Stimulated activated CD8-positive, alpha-beta memory T cell treated with anti-CD3 and anti-CD28 coated beads, Interleukin-15, amount 100 ng/mL, for 4 hours (primary cell): ENCODE data around the gene ERCC1.
A peak's percentile ranks its signal among the peaks of the same experiment; 100 is the strongest.

ENCODE experiments used
- DNase-seq, 2 donors: peaks; one replicate each; pipeline ENCODE4 v3.0.0-alpha.2; 2020; ENCODE audit warnings: low read depth in 2 of 2

Gene ERCC1

GRCh38 chr19:45423589-45424190 is at the start of gene ERCC1:
ERCC1 (minus strand) TSS chr19:45423917; CDS start chr19:45423374, 543 bp downstream.
- DNase-seq, result peak; percentile 38 to 57

- no peak for DNase-seq
Measured at GRCh38 chr19:45473367-45473681, 49.6 kb upstream of the ERCC1 start.

GRCh38 chr19:45472563-45473366 is 49.0 kb upstream of the ERCC1 start:
- no peak for DNase-seq

GRCh38 chr19:45471931-45472562 is 48.3 kb upstream of the ERCC1 start:
- DNase-seq, result no peak

GRCh38 chr19:45471111-45471930 is 47.6 kb upstream of the ERCC1 start:
- no peak for DNase-seq

GRCh38 chr19:45470762-45471081 is 47.0 kb upstream of the ERCC1 start:
- DNase-seq, result no peak

- DNase-seq, result no peak
Measured at GRCh38 chr19:45469945-45470761, 46.4 kb upstream of the ERCC1 start.

- DNase-seq, result peak; percentile 86 to 87
Measured at GRCh38 chr19:45469132-45469944, 45.6 kb upstream of the ERCC1 start.

- no peak for DNase-seq
Measured at GRCh38 chr19:45468803-45469131, 45.0 kb upstream of the ERCC1 start.

GRCh38 chr19:45468159-45468651 is 44.5 kb upstream of the ERCC1 start:
- peak in 1 of 2 donors; percentile 18 for DNase-seq

- DNase-seq, result peak; percentile 87 to 91
Measured at GRCh38 chr19:45467456-45468158, 43.9 kb upstream of the ERCC1 start, which contains the start of gene FOSB. FOSB (plus strand) TSS chr19:45467996; CDS start chr19:45468587, 591 bp downstream.

GRCh38 chr19:45467115-45467455 is 43.4 kb upstream of the ERCC1 start:
- DNase-seq, result no peak

- no peak for DNase-seq
Measured at GRCh38 chr19:45464852-45465441, 41.2 kb upstream of the ERCC1 start.

GRCh38 chr19:45464274-45464673 is 40.6 kb upstream of the ERCC1 start:
- DNase-seq, result no peak

GRCh38 chr19:45463241-45463640 is 39.5 kb upstream of the ERCC1 start:
- no peak for DNase-seq

GRCh38 chr19:45462174-45462573 is 38.5 kb upstream of the ERCC1 start:
- DNase-seq, result no peak

GRCh38 chr19:45460807-45461347 is 37.2 kb upstream of the ERCC1 start:
- no peak for DNase-seq

GRCh38 chr19:45457776-45458175 is 34.1 kb upstream of the ERCC1 start:
- no peak for DNase-seq

GRCh38 chr19:45456500-45456815 is 32.7 kb upstream of the ERCC1 start:
- no peak for DNase-seq
